ENCODE results near the gene CCDC47. TPM values are rescaled to one million over a fixed set of nuclear protein-coding genes. Genes with fewer than 3 reads are reported as not detected.

CCDC47 gene
- total RNA-seq, 4 donors from 2014 or later, result 79.8 to 91.8 (median 89.1) TPM

- Histone ChIP-seq H3K27ac (peak overlapping the region in 2 of 4 donors; percentile 4 to 28), H3K27me3 (no peaks in the 10 kb centered on the region), H3K9me3 (no peaks in the 10 kb centered on the region), H3K4me3 (no peak overlapping the region), H3K4me1 (no peaks in the 10 kb centered on the region), H3K36me3 (peaks cover 0 to 100% (median 0%) of the 10 kb centered on the region in 3 donors)
- no peak for DNase-seq
- TF ChIP-seq POLR2A (IDR thresholded peaks at IDR 0.05), result no peak
- TF ChIP-seq CTCF (IDR thresholded peaks at IDR 0.05), result no peak
These were observed 46.5 kb upstream of the CCDC47 start for GRCh38 chr17:63819585-63820537.

GRCh38 chr17:63819131-63819530 is 45.7 kb upstream of the CCDC47 start:
- Histone ChIP-seq H3K27me3 (no peaks in the 10 kb centered on the region), H3K36me3 (peaks cover 0 to 100% (median 0%) of the 10 kb centered on the region in 3 donors), H3K4me1 (no peaks in the 10 kb centered on the region), H3K9me3 (no peaks in the 10 kb centered on the region), H3K4me3 (no peak overlapping the region), H3K27ac (peak overlapping the region in 1 of 4 donors; percentile 4)
- no peak for DNase-seq
- no peak for TF ChIP-seq CTCF (IDR thresholded peaks at IDR 0.05)
- TF ChIP-seq POLR2A (IDR thresholded peaks at IDR 0.05), result no peak

- no peak overlapping the region for H3K27ac ChIP-seq
- H3K36me3 ChIP-seq, result peaks cover 0 to 100% (median 0%) of the 10 kb centered on the region in 3 donors
These were observed 44.5 kb upstream of the CCDC47 start for GRCh38 chr17:63817736-63818385.

GRCh38 chr17:63816669-63817068 is 43.3 kb upstream of the CCDC47 start:
- Histone ChIP-seq H3K27me3 (no peaks in the 10 kb centered on the region), H3K36me3 (peaks cover 0 to 100% (median 0%) of the 10 kb centered on the region in 3 donors), H3K4me3 (no peak overlapping the region), H3K4me1 (no peaks in the 10 kb centered on the region), H3K9me3 (no peaks in the 10 kb centered on the region), H3K27ac (no peak overlapping the region)
- DNase-seq, result no peak
- TF ChIP-seq POLR2A (IDR thresholded peaks at IDR 0.05) (no peak), CTCF (IDR thresholded peaks at IDR 0.05) (no peak)

More at GRCh38 chr17:63817736-63818385, 44.5 kb upstream of the CCDC47 start:
- Histone ChIP-seq H3K4me3 (no peak overlapping the region), H3K4me1 (no peaks in the 10 kb centered on the region), H3K9me3 (no peaks in the 10 kb centered on the region), H3K27me3 (no peaks in the 10 kb centered on the region)
- DNase-seq, result no peak
- TF ChIP-seq POLR2A (IDR thresholded peaks at IDR 0.05) (no peak), CTCF (IDR thresholded peaks at IDR 0.05) (no peak)

GRCh38 chr17:63816123-63816522 is 42.7 kb upstream of the CCDC47 start:
- no peak overlapping the region for H3K4me3 ChIP-seq
- H3K27me3 ChIP-seq, result no peaks in the 10 kb centered on the region
- H3K36me3 ChIP-seq, result peaks cover 0 to 100% (median 0%) of the 10 kb centered on the region in 3 donors
- TF ChIP-seq CTCF (IDR thresholded peaks at IDR 0.05) (no peak), POLR2A (IDR thresholded peaks at IDR 0.05) (no peak)
- no peak for DNase-seq
- H3K27ac ChIP-seq, result no peak overlapping the region
- no peaks in the 10 kb centered on the region for H3K4me1 ChIP-seq
- no peaks in the 10 kb centered on the region for H3K9me3 ChIP-seq
